Thyroid gland (tissue), 4 donors: ENCODE data around the gene WFDC6.

Experiments
- CTCF ChIP-seq, 6 experiments: fragments of 200-600 bp in 3 of 6; fragments of 450-650 bp in 3 of 6; sonication (generic) in 3 of 6; IDR thresholded peaks; one replicate each; pipeline ENCODE4 v1.5.1; 2016 to 2019; ENCODE audit warnings: antibody characterized with exemption in 6 of 6, mild to moderate bottlenecking in 2 of 6, inconsistent platforms in 1 of 6, moderate library complexity in 1 of 6
- POLR2A ChIP-seq, 2 donors: fragments of 450-650 bp; IDR thresholded peaks; one replicate each; pipeline ENCODE4 v1.6.1; 2017; ENCODE audit warnings: antibody characterized with exemption in 2 of 2, mild to moderate bottlenecking in 2 of 2, moderate library complexity in 1 of 2

- TF ChIP-seq CTCF (IDR thresholded peaks at IDR 0.05) (no peak), POLR2A (IDR thresholded peaks at IDR 0.05) (no peak)
Observed at GRCh38 chr20:45507011-45507820, 32.1 kb downstream of the WFDC6 start.
